Stomach (tissue), 4 donors: Measurements from ENCODE around the gene ZBTB44.

Experiments
- POLR2AphosphoS5 ChIP-seq, 3 donors: sonication (generic); formaldehyde crosslinking; IDR thresholded peaks; one replicate each; pipeline ENCODE4 v1.6.1; 2016; ENCODE audit warnings: antibody characterized with exemption in 3 of 3
- TF ChIP-seq, protein P1 (sequence below), 7 experiments: fragments of 450-650 bp in 4 of 7; fragments of 200-600 bp in 3 of 7; sonication (generic) in 3 of 7; IDR thresholded peaks; one replicate each; pipeline ENCODE4 v1.5.1; 2016 to 2019; ENCODE audit warnings: antibody characterized with exemption in 7 of 7, control low read depth in 2 of 7, mild to moderate bottlenecking in 1 of 7

DNA sequence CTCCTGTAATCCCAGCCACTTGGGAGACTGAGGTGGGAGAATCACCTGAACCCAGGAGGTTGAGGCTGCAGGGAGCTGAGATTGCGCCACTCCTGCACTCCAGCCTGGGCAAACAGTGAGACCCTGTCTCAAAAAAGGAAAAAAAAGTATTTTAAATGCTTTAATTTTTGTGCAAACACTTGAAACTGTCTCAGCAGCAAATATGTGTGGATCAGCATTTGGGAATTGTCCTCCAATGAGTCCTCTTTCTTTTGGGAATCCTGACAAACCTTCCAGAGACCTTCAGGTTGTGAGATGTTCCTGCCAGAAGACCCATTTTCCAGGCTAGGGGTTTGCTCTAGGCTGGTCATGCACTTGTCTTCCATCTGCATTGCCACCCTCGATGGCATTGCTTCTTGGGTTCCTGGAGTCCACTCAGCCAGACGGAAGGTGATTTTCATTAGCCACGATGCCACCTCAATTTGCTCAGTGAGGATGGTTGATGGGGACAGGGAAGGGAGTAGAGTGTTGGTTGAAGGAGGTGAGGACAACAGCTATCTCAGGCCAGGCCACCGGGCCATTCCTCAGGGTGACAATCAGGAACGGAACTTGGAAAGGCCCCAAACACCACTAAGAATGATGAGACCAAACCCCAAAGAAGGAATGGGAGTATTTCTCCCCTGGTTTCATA is 99.7 kb downstream of the ZBTB44 start:
- TF ChIP-seq, protein P1, sequence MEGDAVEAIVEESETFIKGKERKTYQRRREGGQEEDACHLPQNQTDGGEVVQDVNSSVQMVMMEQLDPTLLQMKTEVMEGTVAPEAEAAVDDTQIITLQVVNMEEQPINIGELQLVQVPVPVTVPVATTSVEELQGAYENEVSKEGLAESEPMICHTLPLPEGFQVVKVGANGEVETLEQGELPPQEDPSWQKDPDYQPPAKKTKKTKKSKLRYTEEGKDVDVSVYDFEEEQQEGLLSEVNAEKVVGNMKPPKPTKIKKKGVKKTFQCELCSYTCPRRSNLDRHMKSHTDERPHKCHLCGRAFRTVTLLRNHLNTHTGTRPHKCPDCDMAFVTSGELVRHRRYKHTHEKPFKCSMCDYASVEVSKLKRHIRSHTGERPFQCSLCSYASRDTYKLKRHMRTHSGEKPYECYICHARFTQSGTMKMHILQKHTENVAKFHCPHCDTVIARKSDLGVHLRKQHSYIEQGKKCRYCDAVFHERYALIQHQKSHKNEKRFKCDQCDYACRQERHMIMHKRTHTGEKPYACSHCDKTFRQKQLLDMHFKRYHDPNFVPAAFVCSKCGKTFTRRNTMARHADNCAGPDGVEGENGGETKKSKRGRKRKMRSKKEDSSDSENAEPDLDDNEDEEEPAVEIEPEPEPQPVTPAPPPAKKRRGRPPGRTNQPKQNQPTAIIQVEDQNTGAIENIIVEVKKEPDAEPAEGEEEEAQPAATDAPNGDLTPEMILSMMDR (IDR thresholded peaks at IDR 0.05), result no peak
- TF ChIP-seq POLR2AphosphoS5 (IDR thresholded peaks at IDR 0.05), result no peak
